GM12878 (cell line): ENCODE results near the gene ASB7. TPM values are rescaled to one million over a fixed set of nuclear protein-coding genes. Genes with fewer than 3 reads are reported as not detected.

ENCODE experiments used
- ATAC-seq: fragments of 200-7000 bp; cut with Tn5 transposase; 3 replicates; pipeline ENCODE4 v1.9.1; 2020; ENCODE audit warnings: mild to moderate bottlenecking, moderate library complexity
- BruUV-seq: library from RNA; stranded (reverse); fragments of 400-500 nt; replicated peaks from 2 replicates; lab custom pipeline; 2021; lab: Mats Ljungman, UMichigan
- CTCF ChIA-PET: fragments of 300-600 bp; sonication (Branson Sonifier 250); formaldehyde crosslinking; extraction: SDS; loops from one replicate; lab custom pipeline; 2021; ENCODE audit warnings: inconsistent platforms; lab: Yijun Ruan, JAX
- POLR2A ChIA-PET: fragments of 350-600 bp; formaldehyde crosslinking; extraction: SDS; loops from one replicate; lab custom pipeline; 2021; ENCODE audit warnings: inconsistent platforms; lab: Charles Lee
- RAD21 ChIA-PET: fragments of 300-600 bp; sonication (Branson Sonifier 250); formaldehyde crosslinking; loops from one replicate; lab custom pipeline; 2023; ENCODE audit warnings: antibody characterized with exemption; ENCODE audit not compliant: unreplicated experiment; lab: Charles Lee
- SMC1A ChIA-PET: fragments of 300-600 bp; sonication (Branson Sonifier 250); formaldehyde crosslinking; loops from one replicate; lab custom pipeline; 2023; ENCODE audit not compliant: unreplicated experiment, uncharacterized antibody; lab: Charles Lee
- DNase-seq: peaks from one replicate; pipeline ENCODE4 v3.0.0-alpha.2; 2011; ENCODE audit warnings: low read depth, low spot score
- FAIRE-seq: peaks from 3 replicates; lab custom pipeline; 2011; peaks lifted over from hg19 to GRCh38; lab: Jason Lieb, UNC
- H2AFZ ChIP-seq: 2 replicates; pipeline ENCODE4 v1.6.0; 2011; ENCODE audit warnings: low read depth, low read length, control low read depth; ENCODE audit not compliant: control insufficient read depth
- H3K27ac ChIP-seq: 2 replicates; pipeline ENCODE4 v1.5.1; 2011; ENCODE audit warnings: control low read depth; ENCODE audit not compliant: control insufficient read depth, insufficient read depth
- H3K27me3 ChIP-seq, 2 experiments: replicated peaks in 1 of 2; 2 replicates each; pipeline versions ENCODE4 v1.6.0 to v1.6.1; 2011; ENCODE audit warnings: low read length in 1 of 2; ENCODE audit not compliant: control insufficient read depth in 2 of 2, insufficient read depth in 2 of 2
- H3K36me3 ChIP-seq, 2 experiments: 2 replicates each; pipeline ENCODE4 v1.5.1; 2011; ENCODE audit warnings: low read length in 1 of 2; ENCODE audit not compliant: control insufficient read depth in 2 of 2, insufficient read depth in 2 of 2
- H3K4me1 ChIP-seq: 2 replicates; pipeline ENCODE4 v1.6.1; 2011; ENCODE audit warnings: mild to moderate bottlenecking, low read length, moderate library complexity, mixed read lengths; ENCODE audit not compliant: control insufficient read depth, insufficient read depth
- H3K4me2 ChIP-seq: 2 replicates; pipeline ENCODE4 v1.6.0; 2011; ENCODE audit warnings: control low read depth; ENCODE audit not compliant: control insufficient read depth, insufficient read depth
- H3K4me3 ChIP-seq: fragments of 200-600 bp; sonication (generic); 2 replicates; pipeline ENCODE4 v1.5.1; 2016
- H3K79me2 ChIP-seq: 2 replicates; pipeline ENCODE4 v1.6.0; 2011; ENCODE audit warnings: low read length; ENCODE audit not compliant: control insufficient read depth, insufficient read depth
- H3K9ac ChIP-seq: 2 replicates; pipeline ENCODE4 v1.8.0; 2011; ENCODE audit warnings: low read length, control low read depth, mixed read lengths; ENCODE audit not compliant: control insufficient read depth, insufficient read depth
- H3K9me3 ChIP-seq: replicated peaks from 3 replicates; pipeline ENCODE4 v1.5.1; 2011; ENCODE audit warnings: mild to moderate bottlenecking, low read length; ENCODE audit not compliant: control insufficient read depth, insufficient read depth
- H4K20me1 ChIP-seq: 2 replicates; pipeline ENCODE4 v1.6.0; 2011; ENCODE audit not compliant: control insufficient read depth, insufficient read depth
- ATF2 ChIP-seq: IDR thresholded peaks from 2 replicates; pipeline ENCODE4 v1.6.1; 2012; ENCODE audit warnings: low read length, inconsistent platforms
- ELK1 ChIP-seq: IDR thresholded peaks from 2 replicates; pipeline ENCODE4 v1.6.1; 2012; ENCODE audit warnings: low read depth, low read length, improper control_type of control experiment
- FOXK2 ChIP-seq: fragments of 450-650 bp; IDR thresholded peaks from 2 replicates; pipeline ENCODE4 v1.6.1; 2017; ENCODE audit warnings: mild to moderate bottlenecking, moderate library complexity
- HCFC1 ChIP-seq: fragments of 150-350 bp; IDR thresholded peaks from 2 replicates; pipeline ENCODE4 v1.6.1; 2014; ENCODE audit warnings: low read length
- IKZF2 ChIP-seq, 2 experiments: fragments of 450-650 bp; IDR thresholded peaks; 2 replicates each; pipeline ENCODE4 v1.6.1; 2017; ENCODE audit warnings: mild to moderate bottlenecking in 2 of 2, moderate library complexity in 2 of 2
- KLF5 ChIP-seq: fragments of 450-650 bp; IDR thresholded peaks from 2 replicates; pipeline ENCODE4 v1.6.1; 2014; ENCODE audit warnings: mild to moderate bottlenecking; ENCODE audit not compliant: partially characterized antibody
- MTA2 ChIP-seq: fragments of 450-650 bp; IDR thresholded peaks from 2 replicates; pipeline ENCODE4 v1.6.1; 2016; ENCODE audit warnings: low read depth, mild to moderate bottlenecking, moderate library complexity
- MYC ChIP-seq: IDR thresholded peaks from 2 replicates; pipeline ENCODE4 v1.6.1; 2011; ENCODE audit warnings: mild to moderate bottlenecking, low read length, moderate library complexity, inconsistent platforms; ENCODE audit not compliant: insufficient read depth, insufficient replicate concordance, insufficient read length, severe bottlenecking
- NKRF ChIP-seq: fragments of 450-650 bp; conservative IDR thresholded peaks from 2 replicates; pipeline ENCODE4 v1.6.1; 2017; ENCODE audit warnings: mild to moderate bottlenecking, moderate library complexity
- NR2F1 ChIP-seq: fragments of 450-650 bp; conservative IDR thresholded peaks from 2 replicates; pipeline ENCODE4 v1.6.1; 2017; ENCODE audit warnings: mild to moderate bottlenecking
- POLR2A ChIP-seq: IDR thresholded peaks from 2 replicates; pipeline ENCODE4 v1.6.1; 2011; ENCODE audit warnings: low read depth, mild to moderate bottlenecking, low read length
- RAD21 ChIP-seq: IDR thresholded peaks from 2 replicates; pipeline ENCODE4 v1.6.1; 2011; ENCODE audit warnings: mild to moderate bottlenecking, low read depth, low read length, moderate library complexity; ENCODE audit not compliant: insufficient read depth
- RBBP5 ChIP-seq: fragments of 200-600 bp; sonication (generic); conservative IDR thresholded peaks from 2 replicates; pipeline ENCODE4 v1.6.1; 2016
- RCOR1 ChIP-seq: conservative IDR thresholded peaks from 2 replicates; pipeline ENCODE4 v1.6.1; 2012; ENCODE audit warnings: low read depth, low read length, improper control_type of control experiment
- RELB ChIP-seq: fragments of 450-650 bp; IDR thresholded peaks from 2 replicates; pipeline ENCODE4 v1.6.1; 2017; ENCODE audit warnings: low read depth, mild to moderate bottlenecking, moderate library complexity
- SMC3 ChIP-seq: IDR thresholded peaks from 2 replicates; pipeline ENCODE4 v1.6.1; 2011; ENCODE audit warnings: low read length, improper control_type of control experiment, borderline replicate concordance
- SREBF2 ChIP-seq: IDR thresholded peaks from 2 replicates; pipeline ENCODE4 v1.6.1; 2012; ENCODE audit warnings: mild to moderate bottlenecking, low read length
- WRNIP1 ChIP-seq: IDR thresholded peaks from 2 replicates; pipeline ENCODE4 v1.6.1; 2011; ENCODE audit warnings: low read depth, low read length, improper control_type of control experiment, borderline replicate concordance
- WGBS: methylation state at CpG from one replicate; pipeline ENCODE4 v1.1.6; 2016; ENCODE audit warnings: low lambda C conversion rate; ENCODE audit not compliant: insufficient replicate concordance, insufficient coverage; ENCODE audit errors: missing lambda C conversion rate; 5-methylcytosine and 5-hydroxymethylcytosine counted together
- in situ Hi-C: fragments of 300-500 bp; cut with MboI; formaldehyde crosslinking; loops from 9 replicates; pipeline ENCODE4 v1.14.3; 2018; ENCODE audit warnings: mixed read lengths
- intact Hi-C: fragments of 100-400 bp; cut with micrococcal nuclease; formaldehyde crosslinking; loops from one replicate; pipeline ENCODE4 v1.14.2; 2022; ENCODE audit not compliant: unreplicated experiment
- polyA plus RNA-seq, 11 experiments: library from polyadenylated mRNA; depleted of rRNA in 4 of 11; unstranded in 6 of 11; stranded (reverse) in 5 of 11; fragments of >200 nt; fragmentation: Nextera tagmentation in 4 of 11; fragmentation: Illumina TruSeq in 1 of 11; extraction: Ambion mirVana in 4 of 11; extraction: Trizol in 1 of 11; gene quantifications; 1 replicate in 1 of 11; 2 replicates in 10 of 11; pipeline versions ENCODE4 v1.2.1 to v1.2.3, GENCODE V29; 2011 to 2016; ENCODE audit warnings: inconsistent platforms in 2 of 11, missing spikeins in 2 of 11, low read depth in 1 of 11
- total RNA-seq, 4 experiments: library from RNA; depleted of rRNA in 3 of 4; stranded (reverse); fragments of >200 nt in 3 of 4; fragmentation: Illumina TruSeq in 1 of 4; extraction: Trizol in 1 of 4; gene quantifications; 2 replicates each; pipeline versions ENCODE4 v1.2.1 to v1.2.3, GENCODE V29; 2013 to 2021

Gene ASB7
- total and polyA plus RNA-seq, 10 of the 15 experiments (the other 5 are each of a cell fraction or from before 2014, with no cell fraction given) = 2.7 to 13.9 (median 8.6) TPM

GRCh38 chr15:100612539-100612938 is 10.2 kb downstream of the ASB7 start:
- in situ Hi-C loops (loop anchor here (10.0 to 25.0 kb wide), 2 partner anchors 652 to 1350 kb away; partner anchors contain the start of gene LRRC28), intact Hi-C loops (no loop called here)
- SMC1A ChIA-PET = interaction anchor here (0.5 to 2.1 kb wide), 2 partner anchors 10 to 1031 kb away, joined by 3 to 6 read pairs; partner anchors contain the start of genes ASB7 and LINS1
- no peaks in the 10 kb centered on the region for H4K20me1 ChIP-seq
- no peaks in the 10 kb centered on the region for H3K4me1 ChIP-seq
- no peak for DNase-seq
- H3K27me3 ChIP-seq = no peaks in the 10 kb centered on the region
- no peaks in the 10 kb centered on the region; the same call in 1 of the 2 replicates for H3K79me2 ChIP-seq
- no peak for ATAC-seq
- POLR2A ChIA-PET = no interaction called here
- no peaks in the 10 kb centered on the region for H3K9me3 ChIP-seq
- H2AFZ ChIP-seq = no peak overlapping the region
- CTCF ChIA-PET = interaction anchor here (2.7 kb wide), 1 partner anchor 12 kb away, joined by 11 read pairs; no protein-coding TSS in a partner anchor
- H3K9ac ChIP-seq = no peak overlapping the region
- no peak overlapping the region for H3K4me2 ChIP-seq
- TF ChIP-seq NR2F1 (no peak), RCOR1 (no peak), SREBF2 (no peak), IKZF2 (IDR thresholded peaks at IDR 0.05) (no peak), SMC3 (no peak), HCFC1 (no peak), ELK1 (no peak), WRNIP1 (no peak), ATF2 (no peak), RELB (no peak), MTA2 (no peak), POLR2A (no peak), KLF5 (no peak), RBBP5 (no peak), MYC (no peak), NKRF (no peak), FOXK2 (no peak), RAD21 (no peak)
- 98% methylated on average over 2 of the region's 2 CpGs for WGBS
- peaks cover 3 to 34% of the 10 kb centered on the region in 2 experiments; a peak in 3 of 4 replicates for H3K36me3 ChIP-seq
- no peak for FAIRE-seq
- no peak overlapping the region for H3K4me3 ChIP-seq
- no peak overlapping the region for H3K27ac ChIP-seq
- no TSS peak for BruUV-seq
- RAD21 ChIA-PET = no interaction called here
